ENCODE measurements around the gene ITGA1.

DNA sequence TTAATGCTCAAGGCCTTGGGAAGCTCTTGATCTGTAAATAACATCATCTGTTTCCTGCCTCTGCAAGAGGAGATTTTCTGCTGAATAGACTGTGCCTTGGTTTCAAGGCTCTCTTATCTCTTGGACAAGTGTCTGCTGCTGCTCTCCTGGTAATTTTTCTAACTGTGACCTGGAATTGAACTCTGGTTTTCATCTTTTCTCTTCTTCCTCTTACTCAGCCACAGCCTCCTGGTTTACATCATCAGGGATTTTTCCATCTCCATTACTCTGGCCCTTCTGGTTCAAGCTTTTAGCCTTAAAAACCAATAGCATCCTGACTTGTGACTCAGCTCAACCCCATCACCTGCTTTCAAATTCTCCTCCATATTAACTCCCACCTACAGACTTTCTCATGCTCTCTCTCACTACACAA is 49.6 kb upstream of the ITGA1 start:
- TF ChIP-seq, protein P1, sequence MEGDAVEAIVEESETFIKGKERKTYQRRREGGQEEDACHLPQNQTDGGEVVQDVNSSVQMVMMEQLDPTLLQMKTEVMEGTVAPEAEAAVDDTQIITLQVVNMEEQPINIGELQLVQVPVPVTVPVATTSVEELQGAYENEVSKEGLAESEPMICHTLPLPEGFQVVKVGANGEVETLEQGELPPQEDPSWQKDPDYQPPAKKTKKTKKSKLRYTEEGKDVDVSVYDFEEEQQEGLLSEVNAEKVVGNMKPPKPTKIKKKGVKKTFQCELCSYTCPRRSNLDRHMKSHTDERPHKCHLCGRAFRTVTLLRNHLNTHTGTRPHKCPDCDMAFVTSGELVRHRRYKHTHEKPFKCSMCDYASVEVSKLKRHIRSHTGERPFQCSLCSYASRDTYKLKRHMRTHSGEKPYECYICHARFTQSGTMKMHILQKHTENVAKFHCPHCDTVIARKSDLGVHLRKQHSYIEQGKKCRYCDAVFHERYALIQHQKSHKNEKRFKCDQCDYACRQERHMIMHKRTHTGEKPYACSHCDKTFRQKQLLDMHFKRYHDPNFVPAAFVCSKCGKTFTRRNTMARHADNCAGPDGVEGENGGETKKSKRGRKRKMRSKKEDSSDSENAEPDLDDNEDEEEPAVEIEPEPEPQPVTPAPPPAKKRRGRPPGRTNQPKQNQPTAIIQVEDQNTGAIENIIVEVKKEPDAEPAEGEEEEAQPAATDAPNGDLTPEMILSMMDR (conservative IDR thresholded peaks at IDR 0.05 in 1 of 2, IDR thresholded peaks at IDR 0.05 in 1 of 2; ENCODE audit: extremely low read depth in 1 of 2, insufficient read depth in 1 of 2, low read depth in 1 of 2, low read length in 2 of 2) = no peak
- no peak for TF ChIP-seq EZH2 (IDR thresholded peaks at IDR 0.05; ENCODE audit: borderline replicate concordance, low read length)
